Transverse colon (tissue), 4 donors: ENCODE results near the gene RAB40C. TPM values are rescaled to one million over a fixed set of nuclear protein-coding genes. Genes with fewer than 3 reads are reported as not detected.
A peak's percentile ranks its signal among the peaks of the same experiment; 100 is the strongest.

Experiments
- DNase-seq: peaks from one replicate; pipeline ENCODE4 v3.0.0-alpha.2; 2019
- H3K27ac ChIP-seq, 4 donors: fragments of 200-600 bp; sonication (generic); 2 replicates each; pipeline ENCODE4 v1.5.1; 2016 to 2018; ENCODE audit warnings: inconsistent platforms in 4 of 4
- H3K27me3 ChIP-seq: fragments of 200-600 bp; sonication (generic); 2 replicates; pipeline ENCODE4 v1.5.1; 2017; ENCODE audit warnings: inconsistent platforms
- H3K36me3 ChIP-seq, 4 donors: fragments of 200-600 bp; sonication (generic); 2 replicates each; pipeline ENCODE4 v1.5.1; 2017 to 2019; ENCODE audit warnings: inconsistent platforms in 4 of 4
- H3K4me1 ChIP-seq, 4 donors: fragments of 200-600 bp; sonication (generic); 2 replicates each; pipeline ENCODE4 v1.5.1; 2017 to 2020; ENCODE audit warnings: inconsistent platforms in 4 of 4
- H3K4me3 ChIP-seq, 4 donors: fragments of 200-600 bp; sonication (generic); 1 replicate in 1 of 4; 2 replicates in 3 of 4; pipeline versions ENCODE4 v1.5.1 to v1.6.1; 2017 to 2019; ENCODE audit warnings: inconsistent platforms in 4 of 4
- H3K9me3 ChIP-seq, 2 donors: fragments of 200-600 bp; sonication (generic); 2 replicates each; pipeline ENCODE4 v1.5.1; 2017 to 2019; ENCODE audit warnings: inconsistent platforms in 2 of 2
- EP300 ChIP-seq: sonication (generic); formaldehyde crosslinking; IDR thresholded peaks from one replicate; pipeline ENCODE4 v1.6.1; 2017; ENCODE audit warnings: antibody characterized with exemption, low read depth
- POLR2A ChIP-seq: fragments of 450-650 bp; IDR thresholded peaks from one replicate; pipeline ENCODE4 v1.6.1; 2016; ENCODE audit warnings: antibody characterized with exemption, mild to moderate bottlenecking, moderate library complexity
- POLR2AphosphoS5 ChIP-seq, 3 donors: sonication (generic); formaldehyde crosslinking; IDR thresholded peaks; one replicate each; pipeline ENCODE4 v1.6.1; 2016; ENCODE audit warnings: antibody characterized with exemption in 3 of 3
- WGBS, 2 donors: methylation state at CpG; one replicate each; pipeline ENCODE4 v1.1.5; 2018; ENCODE audit warnings: low coverage in 1 of 2; 5-methylcytosine and 5-hydroxymethylcytosine counted together
- in situ Hi-C, 4 donors: fragments of 200-750 bp; cut with MboI; loops; one replicate each; pipeline versions ENCODE4 v1.15.0 to v1.15.1; 2017; ENCODE audit warnings: low sequenced_read_pairs in 3 of 4, low pct_ligation_motif_present in 1 of 4, low pct_unique_long_range_greater_than_20kb in 1 of 4
- intact Hi-C: fragments of 100-400 bp; cut with DNase I; formaldehyde crosslinking; loops from one replicate; pipeline ENCODE4 v1.15.1; 2023; ENCODE audit warnings: low total_unique reads
- total RNA-seq, 4 donors: library from RNA; depleted of rRNA; stranded (reverse); fragments of >200 nt; gene quantifications; one replicate each; pipeline ENCODE4 v1.1.0, GENCODE V29; 2016
- TF ChIP-seq, protein P1 (sequence below), 5 experiments: fragments of 200-600 bp in 3 of 5; fragments of 450-650 bp in 2 of 5; sonication (generic) in 3 of 5; IDR thresholded peaks; 1 replicate in 2 of 5; 2 replicates in 3 of 5; pipeline ENCODE4 v1.5.1; 2016 to 2017; ENCODE audit warnings: antibody characterized with exemption in 5 of 5, inconsistent platforms in 3 of 5, mild to moderate bottlenecking in 2 of 5, moderate library complexity in 1 of 5

Gene RAB40C
- total RNA-seq, 4 donors from 2014 or later, result 54.8 to 111 (median 83.5) TPM

DNA sequence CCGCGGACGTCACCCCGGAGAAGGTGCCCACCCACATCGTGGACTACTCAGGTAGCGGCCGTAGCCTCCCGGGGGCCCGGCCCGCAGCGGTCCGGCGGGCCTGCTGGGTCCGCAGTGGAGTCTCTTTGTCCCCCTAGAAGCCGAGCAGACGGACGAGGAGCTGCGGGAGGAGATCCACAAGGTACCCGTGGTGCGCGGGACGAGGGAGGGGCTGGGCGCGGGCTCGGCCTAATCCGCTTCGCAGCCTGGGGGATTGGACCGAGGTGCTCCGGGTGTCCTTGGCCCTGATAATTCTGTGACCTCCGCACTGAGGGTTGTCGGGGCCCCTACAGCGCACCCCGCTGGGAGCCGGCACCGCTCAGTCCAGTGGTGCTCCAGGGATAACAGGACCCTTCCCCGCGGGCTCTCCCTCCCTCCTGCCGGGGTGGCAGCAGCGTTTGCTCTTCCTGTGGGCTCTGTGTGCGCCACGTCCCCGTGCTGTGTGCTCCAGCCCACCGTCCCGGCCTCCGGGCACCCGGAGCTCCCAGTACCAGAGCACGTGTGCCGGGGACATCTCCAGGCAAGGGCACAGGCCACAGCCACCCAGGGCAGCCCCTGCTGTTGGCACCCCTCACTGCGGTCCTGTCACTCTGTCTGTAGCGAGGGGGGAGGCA, 78.8 kb downstream of the RAB40C start:
- Histone ChIP-seq H3K4me3 (peak overlapping the region; percentile 80 to 99 (median 88)), H3K9me3 (no peaks in the 10 kb centered on the region), H3K4me1 (peaks cover 9 to 20% (median 15%) of the 10 kb centered on the region in 4 donors), H3K36me3 (peaks cover 0 to 26% (median 5%) of the 10 kb centered on the region in 4 donors), H3K27ac (peak overlapping the region; percentile 89 to 94 (median 90)), H3K27me3 (no peaks in the 10 kb centered on the region)
- no peak for DNase-seq
- 11% methylated on average over 24 of the region's 50 CpGs; no CpG with 5 or more reads in 1 of the 2 donors for WGBS, 2 donors
- intact Hi-C loops (no loop called here), in situ Hi-C loops (no loop called here)
- no peak for TF ChIP-seq POLR2AphosphoS5 (IDR thresholded peaks at IDR 0.05)
- TF ChIP-seq, protein P1, sequence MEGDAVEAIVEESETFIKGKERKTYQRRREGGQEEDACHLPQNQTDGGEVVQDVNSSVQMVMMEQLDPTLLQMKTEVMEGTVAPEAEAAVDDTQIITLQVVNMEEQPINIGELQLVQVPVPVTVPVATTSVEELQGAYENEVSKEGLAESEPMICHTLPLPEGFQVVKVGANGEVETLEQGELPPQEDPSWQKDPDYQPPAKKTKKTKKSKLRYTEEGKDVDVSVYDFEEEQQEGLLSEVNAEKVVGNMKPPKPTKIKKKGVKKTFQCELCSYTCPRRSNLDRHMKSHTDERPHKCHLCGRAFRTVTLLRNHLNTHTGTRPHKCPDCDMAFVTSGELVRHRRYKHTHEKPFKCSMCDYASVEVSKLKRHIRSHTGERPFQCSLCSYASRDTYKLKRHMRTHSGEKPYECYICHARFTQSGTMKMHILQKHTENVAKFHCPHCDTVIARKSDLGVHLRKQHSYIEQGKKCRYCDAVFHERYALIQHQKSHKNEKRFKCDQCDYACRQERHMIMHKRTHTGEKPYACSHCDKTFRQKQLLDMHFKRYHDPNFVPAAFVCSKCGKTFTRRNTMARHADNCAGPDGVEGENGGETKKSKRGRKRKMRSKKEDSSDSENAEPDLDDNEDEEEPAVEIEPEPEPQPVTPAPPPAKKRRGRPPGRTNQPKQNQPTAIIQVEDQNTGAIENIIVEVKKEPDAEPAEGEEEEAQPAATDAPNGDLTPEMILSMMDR (IDR thresholded peaks at IDR 0.05), result no peak
- TF ChIP-seq POLR2A, result no peak
- TF ChIP-seq EP300, result no peak

DNA sequence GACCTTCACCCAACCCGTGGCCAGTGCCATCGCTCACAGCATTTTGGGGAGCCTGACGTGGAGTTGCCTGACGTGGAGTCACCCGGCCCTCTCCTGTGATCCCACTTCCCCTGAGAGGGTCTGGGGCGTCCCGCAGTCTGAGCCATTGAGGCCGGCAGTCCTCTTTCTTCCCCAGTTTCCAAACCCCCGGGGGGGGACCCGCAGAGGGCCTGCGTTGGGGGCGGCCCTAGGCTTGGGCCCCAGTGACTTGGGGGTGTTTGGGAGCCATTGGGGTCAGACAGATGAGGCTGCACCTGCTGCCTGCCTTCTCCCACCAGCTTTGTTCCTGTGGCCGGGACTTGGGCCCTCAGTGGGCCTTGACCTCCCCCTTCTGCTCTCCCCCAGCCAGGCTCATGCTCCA, 79.8 kb downstream of the RAB40C start:
- in situ Hi-C loops, result no loop called here
- no peak for DNase-seq

DNA sequence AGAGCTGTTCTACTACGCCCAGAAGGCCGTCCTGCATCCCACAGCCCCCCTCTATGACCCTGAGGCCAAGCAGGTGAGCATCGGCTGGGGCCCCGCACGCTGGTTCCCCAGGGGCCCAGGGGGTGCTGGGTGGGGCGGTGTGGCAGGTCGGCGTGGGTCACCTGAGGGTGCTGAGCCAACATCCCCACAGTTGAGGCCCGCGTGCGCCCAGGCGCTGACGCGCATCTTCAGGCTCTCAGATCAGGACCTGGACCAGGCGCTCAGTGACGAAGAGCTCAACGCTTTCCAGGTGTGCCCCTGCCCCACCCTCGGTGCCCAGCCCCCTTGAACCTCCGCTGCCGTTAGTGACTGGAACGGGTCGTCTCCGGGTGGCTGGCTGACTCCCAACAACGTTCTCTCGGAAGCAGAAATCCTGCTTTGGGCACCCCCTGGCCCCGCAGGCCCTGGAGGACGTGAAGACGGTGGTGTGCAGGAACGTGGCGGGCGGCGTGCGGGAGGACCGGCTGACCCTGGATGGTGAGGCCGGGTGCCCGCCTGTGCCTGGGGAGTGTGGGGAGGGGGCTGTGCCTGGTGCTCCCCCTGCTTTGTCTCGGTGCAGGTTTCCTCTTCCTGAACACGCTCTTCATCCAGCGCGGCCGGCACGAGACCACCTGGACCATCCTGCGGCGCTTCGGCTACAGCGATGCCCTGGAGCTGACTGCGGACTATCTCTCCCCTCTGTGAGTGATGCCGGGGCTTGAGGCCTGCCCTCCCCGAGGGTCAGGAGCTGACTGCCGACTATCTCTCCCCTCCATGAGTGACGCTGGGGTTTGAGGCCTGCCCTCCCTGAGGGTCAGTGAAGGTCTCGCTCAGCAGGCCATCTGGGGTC, 80.9 kb downstream of the RAB40C start:
- DNase-seq, result no peak

More for the DNA sequence above, 79.8 kb downstream of the RAB40C start:
- TF ChIP-seq, protein P1 (IDR thresholded peaks at IDR 0.05), result no peak
- intact Hi-C loops, result no loop called here
- WGBS, 2 donors, result 94% methylated on average over 11 of the region's 13 CpGs; no CpG with 5 or more reads in 1 of the 2 donors
- Histone ChIP-seq H3K4me3 (no peak overlapping the region), H3K27ac (peak overlapping the region in 1 of 4 donors; percentile 89), H3K36me3 (peaks cover 0 to 26% (median 5%) of the 10 kb centered on the region in 4 donors), H3K27me3 (no peaks in the 10 kb centered on the region), H3K9me3 (no peaks in the 10 kb centered on the region), H3K4me1 (peaks cover 9 to 25% (median 16%) of the 10 kb centered on the region in 4 donors)

More for the DNA sequence above, 80.9 kb downstream of the RAB40C start:
- Histone ChIP-seq H3K9me3 (no peaks in the 10 kb centered on the region), H3K36me3 (peaks cover 0 to 26% (median 5%) of the 10 kb centered on the region in 4 donors), H3K27ac (no peak overlapping the region), H3K4me1 (peaks cover 17 to 35% (median 24%) of the 10 kb centered on the region in 4 donors), H3K4me3 (no peak overlapping the region), H3K27me3 (no peaks in the 10 kb centered on the region)
- 82 to 91% methylated on average over 15 to 43 of the region's 52 CpGs for WGBS, 2 donors
- intact Hi-C loops (no loop called here), in situ Hi-C loops (no loop called here)
- no peak for TF ChIP-seq EP300
- TF ChIP-seq, protein P1 (IDR thresholded peaks at IDR 0.05), result no peak
- no peak for TF ChIP-seq POLR2A
- TF ChIP-seq POLR2AphosphoS5 (IDR thresholded peaks at IDR 0.05), result no peak
